NCI-H510A (cell line): Measurements from ENCODE around the gene AADACL3.
"Not testable (repeated sequence)": the region's sequence is repeated elsewhere in the genome, so short reads cannot be mapped to it uniquely, and the experiment has no call there.

Experiments used
- DNase-seq: peaks from one replicate; lab custom pipeline; 2025; lab: John Stamatoyannopoulos, UW

The AADACL3 gene, protein sequence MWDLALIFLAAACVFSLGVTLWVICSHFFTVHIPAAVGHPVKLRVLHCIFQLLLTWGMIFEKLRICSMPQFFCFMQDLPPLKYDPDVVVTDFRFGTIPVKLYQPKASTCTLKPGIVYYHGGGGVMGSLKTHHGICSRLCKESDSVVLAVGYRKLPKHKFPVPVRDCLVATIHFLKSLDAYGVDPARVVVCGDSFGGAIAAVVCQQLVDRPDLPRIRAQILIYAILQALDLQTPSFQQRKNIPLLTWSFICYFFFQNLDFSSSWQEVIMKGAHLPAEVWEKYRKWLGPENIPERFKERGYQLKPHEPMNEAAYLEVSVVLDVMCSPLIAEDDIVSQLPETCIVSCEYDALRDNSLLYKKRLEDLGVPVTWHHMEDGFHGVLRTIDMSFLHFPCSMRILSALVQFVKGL

DNA sequence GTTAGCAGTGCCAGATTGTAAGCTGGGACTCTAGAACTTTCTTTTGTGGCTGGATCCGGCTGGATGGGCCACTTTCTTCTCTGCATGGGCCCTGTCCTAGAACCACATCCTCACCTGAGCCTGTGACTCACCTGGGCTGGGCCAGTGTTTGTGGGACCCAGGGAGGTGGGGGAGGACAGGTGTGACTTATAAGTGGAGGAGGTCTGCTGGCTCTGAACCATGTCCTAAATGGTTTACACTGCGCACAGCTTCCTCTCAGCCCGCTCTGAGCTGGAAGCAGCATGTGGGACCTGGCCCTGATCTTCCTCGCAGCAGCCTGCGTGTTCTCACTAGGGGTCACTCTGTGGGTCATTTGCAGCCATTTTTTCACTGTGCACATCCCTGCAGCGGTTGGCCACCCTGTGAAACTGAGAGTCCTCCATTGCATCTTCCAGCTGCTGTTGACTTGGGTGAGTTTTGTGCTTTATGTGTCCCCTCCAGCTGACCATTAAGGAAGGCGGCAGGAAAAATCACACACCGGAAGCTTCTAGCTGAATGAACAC, at the start of gene AADACL3:
TSS of gene AADACL3 (plus strand) at position 215 of the 542 bp plus-strand sequence. CDS start at position 282, 67 bp downstream.
- DNase-seq = no peak

DNA sequence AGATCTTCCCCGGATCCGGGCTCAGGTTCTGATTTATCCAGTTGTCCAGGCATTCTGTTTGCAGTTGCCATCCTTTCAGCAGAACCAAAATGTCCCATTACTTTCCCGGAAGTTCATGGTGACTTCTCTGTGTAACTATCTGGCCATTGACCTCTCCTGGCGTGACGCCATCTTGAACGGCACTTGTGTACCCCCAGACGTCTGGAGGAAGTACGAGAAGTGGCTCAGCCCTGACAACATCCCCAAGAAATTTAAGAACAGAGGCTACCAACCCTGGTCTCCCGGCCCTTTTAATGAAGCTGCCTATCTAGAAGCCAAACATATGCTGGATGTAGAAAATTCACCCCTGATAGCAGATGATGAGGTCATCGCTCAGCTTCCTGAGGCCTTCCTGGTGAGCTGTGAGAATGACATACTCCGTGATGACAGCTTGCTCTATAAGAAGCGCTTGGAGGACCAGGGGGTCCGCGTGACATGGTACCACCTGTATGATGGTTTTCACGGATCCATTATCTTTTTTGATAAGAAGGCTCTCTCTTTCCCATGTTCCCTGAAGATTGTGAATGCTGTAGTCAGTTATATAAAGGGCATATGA, 49.7 kb upstream of the AADACL3 start:
- DNase-seq = no peak

DNA sequence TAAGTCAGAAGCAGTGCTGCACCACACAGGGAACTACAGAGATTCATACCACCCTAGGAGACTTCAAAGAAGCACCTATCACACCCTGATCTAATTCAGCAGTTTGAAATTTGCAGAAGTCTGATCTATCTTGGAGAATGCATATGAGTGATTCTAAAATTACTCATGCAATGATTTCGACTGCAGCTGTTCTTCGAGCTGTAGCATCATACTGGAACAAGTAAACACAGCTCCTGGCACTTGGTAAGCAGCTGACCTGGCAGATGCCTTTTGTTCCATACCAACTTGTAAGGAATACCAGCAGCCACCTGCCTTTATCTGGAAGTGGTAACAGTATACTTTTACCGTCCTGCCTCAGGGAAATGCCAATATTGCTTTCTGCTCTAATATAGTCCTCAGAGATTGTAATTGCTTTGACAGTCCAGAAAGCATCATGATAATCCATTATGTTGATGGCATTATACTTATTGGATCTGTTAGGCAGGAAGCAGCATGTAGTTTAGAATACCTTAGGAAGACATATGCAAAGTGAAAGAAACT, 46.3 kb upstream of the AADACL3 start:
- no peak for DNase-seq

DNA sequence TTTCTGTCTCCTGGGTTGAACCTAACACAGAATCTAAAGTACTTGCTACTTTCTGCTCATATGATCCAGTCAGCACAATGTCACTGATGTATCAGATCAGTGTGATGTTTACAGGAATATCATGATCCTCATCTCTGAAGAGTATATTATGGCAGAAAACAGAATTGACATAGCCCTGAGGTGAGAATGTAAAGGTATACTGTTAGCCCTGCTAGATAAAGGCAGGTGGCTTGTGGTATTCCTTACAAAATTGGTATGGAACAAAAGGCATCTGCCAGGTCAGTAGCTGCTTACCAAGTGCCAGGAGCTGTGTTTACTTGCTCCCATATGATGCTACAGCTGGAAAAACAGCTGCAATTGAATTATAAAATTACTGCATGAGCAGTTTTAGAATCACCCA, 41.6 kb upstream of the AADACL3 start:
- DNase-seq = no peak

DNA sequence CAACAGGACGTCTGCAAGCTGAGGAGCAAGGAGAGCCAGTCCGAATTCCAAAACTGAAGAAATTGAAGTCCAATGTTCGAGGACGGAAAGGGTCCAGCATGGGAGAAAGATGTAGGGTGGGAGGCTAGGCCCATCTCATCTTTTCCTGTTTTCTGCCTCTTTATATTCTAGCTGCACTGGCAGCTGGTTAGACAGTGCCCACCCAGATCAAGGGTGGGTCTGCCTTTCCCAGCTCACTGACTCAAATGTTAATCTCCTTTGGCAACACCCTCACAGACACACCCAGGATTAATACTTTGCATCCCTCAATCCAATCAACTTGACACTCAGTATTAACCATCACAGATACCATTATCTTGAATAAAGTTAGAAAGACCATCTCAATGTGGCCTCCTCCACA, 39.8 kb upstream of the AADACL3 start:
- not testable (repeated sequence) for DNase-seq

DNA sequence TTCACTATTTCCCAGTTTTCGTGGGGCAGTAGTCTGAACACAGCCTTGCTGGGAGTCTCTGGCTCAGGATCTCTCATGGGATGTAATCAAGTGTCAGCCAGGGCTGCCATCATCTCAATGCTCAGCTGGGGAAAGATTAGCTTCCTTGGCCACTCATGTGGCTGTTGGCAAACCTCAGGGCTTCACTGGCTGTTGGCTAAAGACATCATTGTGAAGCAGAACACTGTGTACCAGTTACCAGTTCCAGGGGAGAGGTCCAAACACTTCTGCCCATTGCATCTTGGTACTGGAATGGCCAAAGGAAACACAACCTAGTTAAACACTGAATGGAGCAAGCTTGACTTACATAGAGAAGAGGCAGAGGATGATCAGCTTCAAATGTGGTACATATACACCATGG, 38.3 kb upstream of the AADACL3 start:
- DNase-seq = no peak

DNA sequence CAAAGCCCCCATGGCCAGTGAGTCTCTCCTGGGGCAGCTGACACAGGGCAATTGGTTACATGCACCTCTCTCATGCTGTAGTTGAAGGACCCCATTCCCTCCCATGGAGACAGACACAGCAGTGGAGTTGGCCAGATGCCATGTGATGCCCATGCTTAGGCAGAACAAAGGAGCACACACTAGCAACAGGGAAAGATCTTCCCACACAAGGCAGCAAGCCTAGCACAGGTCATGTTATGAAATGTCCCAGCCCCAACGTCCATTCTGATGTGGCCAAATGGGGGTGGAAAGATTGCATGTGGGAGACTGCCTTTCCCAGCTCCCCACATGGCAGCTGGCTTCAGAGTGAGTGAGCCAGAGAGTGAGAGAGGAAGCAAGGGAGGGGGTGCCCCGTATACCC, 37.6 kb upstream of the AADACL3 start:
- no peak for DNase-seq

DNA sequence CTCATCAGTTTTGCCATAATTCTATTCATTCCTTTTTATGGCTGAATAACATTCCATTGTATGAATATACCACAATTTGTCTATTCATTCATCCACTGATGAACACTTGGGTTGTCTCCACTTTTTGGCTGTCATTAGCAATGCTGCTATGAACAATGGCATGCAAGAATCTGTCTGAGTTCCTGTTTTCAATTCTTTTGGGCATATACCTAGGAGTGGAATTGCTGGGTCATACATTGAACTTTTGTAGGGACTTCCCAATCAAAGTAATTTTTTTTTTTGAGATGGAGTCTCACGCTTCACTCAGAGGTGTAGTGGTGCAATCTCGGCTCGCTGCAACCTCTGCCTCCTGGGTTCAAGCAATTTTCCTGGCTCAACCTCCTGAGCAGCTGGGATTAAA, 37.1 kb upstream of the AADACL3 start:
- no peak for DNase-seq

DNA sequence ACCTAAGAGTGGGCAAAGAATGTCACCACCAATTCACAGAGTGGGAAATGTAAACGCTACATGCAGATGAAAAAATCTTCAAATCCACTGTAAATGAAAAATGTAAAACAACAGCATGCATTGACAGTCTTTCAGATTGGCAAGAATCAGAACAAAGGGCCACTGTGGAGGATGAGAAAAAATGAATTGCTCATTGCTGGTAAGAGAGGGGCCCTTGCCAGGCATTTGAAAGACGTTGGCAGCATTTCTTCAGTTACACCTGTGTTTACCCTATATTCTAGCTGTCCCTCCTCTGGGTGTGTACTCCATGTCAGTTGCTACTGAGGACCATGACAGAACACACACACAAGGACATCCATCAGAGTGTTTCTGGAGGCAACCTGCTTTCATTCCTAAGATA, 25.8 kb upstream of the AADACL3 start:
- DNase-seq = no peak

DNA sequence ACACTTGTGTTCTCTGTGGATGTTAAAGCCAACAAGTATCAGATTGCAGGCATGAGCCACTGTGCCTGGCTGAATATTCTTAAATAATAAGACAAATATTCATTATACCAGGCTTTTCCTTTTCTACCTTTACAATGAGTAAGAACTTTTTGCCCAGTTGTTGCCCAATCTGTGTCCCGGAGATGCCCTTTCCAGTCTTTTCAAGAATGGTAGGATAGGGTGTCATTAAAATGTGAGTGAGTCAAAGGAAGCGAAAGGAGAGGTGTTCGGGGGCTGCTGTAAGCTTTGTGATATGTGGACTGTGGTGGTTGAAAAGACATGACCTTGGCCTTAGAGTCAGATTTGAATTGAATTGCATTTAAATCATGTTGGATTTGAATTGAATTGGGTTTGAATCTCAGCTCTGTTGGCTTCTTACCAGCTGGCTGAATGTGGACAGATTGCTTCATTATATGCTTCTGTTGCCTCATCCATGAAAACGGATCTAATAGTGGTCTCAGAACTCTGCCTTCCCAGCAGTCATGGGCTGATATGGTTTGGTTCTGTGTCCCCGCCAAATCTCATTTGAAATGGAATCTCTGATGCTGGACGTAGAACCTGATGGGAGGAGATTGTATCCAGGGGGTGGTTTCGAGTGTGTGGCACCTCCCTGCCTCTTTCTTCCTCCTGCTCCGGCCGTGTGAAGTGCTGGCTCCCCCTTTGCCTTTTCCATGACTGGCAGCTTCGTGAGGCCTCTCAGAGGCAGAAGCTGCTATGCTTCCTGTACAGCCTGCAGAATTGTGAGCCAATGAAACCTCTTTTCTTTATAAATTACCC, 22.7 kb upstream of the AADACL3 start:
- DNase-seq = no peak

DNA sequence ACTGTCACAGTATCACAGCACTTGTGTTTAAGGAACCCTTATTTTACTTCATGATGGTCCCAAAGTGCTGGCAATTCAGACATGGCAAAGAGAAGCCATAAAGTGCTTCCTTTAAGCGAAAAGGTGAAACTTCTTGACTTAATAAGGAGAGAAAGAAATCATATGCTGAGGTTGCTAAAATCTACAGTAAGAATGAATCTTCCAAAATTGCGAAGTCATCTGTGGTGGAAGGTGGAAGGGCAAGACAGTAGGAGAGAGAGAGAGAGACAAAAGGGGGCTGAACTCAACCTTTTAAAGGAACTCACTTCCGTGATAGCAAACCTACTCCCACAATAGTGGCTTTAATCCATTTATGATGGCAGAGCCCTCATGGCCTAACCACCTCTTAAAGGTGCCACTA, 19.3 kb upstream of the AADACL3 start:
- DNase-seq = no peak

DNA sequence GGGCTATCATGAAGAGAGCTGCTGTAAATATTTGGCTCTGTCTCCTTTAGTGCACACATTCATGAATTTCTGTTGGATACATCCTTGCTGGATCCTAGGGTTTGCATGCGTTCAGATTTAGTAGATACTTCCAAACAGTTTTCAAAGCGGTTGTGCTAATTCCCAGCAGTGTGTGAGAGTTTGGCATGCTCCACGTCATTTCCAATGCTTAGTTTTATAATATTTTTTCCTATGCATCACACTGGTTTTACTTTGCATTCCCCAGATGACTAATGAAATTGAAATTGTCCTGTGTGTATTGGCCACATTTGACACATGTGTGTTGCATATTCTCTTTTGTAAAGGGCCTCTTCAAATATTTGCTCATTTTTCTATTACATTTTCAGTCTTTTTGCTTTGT, 18.5 kb upstream of the AADACL3 start:
- no peak for DNase-seq

DNA sequence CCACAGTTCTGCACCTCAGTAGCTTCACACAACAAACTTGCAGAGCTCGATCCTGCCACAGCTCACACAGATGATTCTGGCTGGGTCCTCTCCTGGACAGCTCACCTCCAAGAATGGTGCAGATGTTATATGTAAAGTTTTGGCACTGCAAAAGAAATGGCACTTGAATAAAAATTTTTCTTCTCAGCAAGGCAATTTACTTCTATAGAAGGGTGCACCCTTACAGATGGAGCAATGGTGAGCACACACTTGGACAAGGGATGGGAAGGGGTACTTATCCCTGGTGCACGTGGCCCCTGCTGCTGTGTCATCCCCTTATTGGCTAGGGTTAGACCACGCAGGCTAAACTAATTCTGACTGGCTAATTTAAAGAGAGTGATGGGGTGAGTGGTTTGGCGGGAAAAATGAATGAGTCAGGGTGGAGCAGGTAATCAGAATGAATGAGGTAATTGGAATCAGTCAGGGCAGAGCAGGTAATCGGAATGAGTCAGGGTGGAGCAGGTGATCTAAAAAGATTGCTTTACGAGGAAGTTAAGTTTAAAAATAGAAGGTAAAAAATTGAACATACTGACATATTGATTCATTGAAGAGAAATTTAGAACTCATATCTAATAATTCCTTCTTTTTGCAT, 12.0 kb upstream of the AADACL3 start:
- DNase-seq = no peak

DNA sequence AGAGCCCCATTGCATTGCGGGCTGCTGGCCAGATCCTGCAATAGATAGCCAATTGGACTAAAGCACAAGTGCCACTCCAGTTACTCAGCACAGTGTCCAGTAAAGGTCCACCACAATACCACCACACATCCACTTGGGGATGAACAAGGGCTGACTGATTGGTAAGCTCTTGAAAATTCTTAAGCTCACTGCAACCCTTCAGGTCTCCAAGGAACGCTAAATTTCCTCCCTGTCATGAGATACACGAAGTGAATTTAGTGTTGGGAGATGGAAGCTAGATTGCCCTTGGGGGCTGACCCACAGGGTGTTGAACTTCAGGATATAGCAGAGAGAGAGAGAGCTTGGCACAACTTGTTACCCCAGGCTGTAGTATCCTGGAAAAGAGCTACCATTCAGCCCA, 9.8 kb upstream of the AADACL3 start:
- DNase-seq = no peak

DNA sequence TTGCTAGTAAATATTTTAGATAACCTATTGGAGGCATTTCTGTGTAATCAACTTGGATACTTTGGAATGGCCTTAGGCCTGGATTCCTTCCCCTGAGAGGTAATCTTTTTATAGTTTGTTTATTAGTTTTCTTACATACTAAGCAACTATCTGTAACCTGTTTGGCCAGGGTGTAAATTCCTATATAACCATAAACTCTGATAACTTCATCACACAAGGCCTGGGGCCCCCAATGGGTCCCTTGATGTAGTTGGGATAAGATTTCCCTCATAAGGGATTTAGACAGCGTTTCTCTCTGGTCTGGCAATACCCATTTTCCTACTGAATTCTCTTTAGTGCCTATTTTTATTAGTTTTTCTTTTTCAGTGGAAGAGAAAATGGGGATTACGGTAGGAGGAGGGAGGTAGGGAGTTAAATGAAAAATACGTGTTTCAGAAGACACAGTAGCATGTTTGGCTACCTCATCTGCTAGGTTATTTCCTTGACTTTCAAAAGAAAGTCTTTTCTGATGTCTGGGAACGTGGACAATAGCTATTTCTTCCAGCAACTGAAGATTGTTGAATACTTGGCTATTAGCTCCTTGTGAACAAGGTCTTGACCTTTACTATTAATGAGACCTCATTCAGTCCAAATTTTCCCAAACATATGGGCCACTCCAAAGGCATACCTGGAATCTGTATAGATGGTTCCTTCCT, 7.4 kb upstream of the AADACL3 start:
- DNase-seq = no peak

DNA sequence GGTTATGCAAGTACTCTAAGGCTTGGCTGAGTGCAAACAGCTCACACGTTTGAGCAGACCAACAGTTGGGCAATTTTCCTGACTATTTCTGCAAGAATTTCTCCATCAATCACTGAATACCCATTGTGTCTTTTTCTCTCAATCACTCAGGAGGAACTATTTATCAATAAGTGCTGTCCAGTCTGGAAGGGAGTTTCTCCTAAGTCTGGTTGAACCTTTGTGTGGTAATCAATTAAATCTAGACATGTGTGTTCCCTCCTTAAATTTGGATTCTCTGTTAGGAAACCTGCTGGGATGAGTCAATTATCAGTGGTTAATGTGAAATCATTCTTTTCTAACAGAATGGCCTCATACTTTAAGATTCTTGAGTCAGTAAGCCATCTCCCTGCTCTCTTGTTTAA, 6.8 kb upstream of the AADACL3 start:
- no peak for DNase-seq

DNA sequence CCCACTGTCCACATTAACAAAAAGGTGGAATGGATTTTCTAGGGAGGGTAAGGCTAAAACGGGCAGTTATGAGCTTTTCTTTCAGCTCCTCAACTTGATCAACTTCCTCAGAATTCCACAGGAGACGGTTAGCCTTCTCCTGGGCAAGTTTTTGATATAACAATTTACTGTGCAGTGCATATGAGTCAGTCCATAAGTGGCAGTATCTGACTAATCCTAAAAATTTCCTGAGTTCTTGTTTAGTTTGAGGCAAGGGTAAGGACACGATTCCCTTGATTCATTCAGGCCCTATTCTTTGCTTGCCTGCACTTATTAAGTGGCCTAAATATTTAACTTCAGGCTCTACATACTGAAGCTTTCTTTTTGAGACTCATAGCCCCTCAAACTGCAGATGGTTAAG, 6.2 kb upstream of the AADACL3 start:
- no peak for DNase-seq

DNA sequence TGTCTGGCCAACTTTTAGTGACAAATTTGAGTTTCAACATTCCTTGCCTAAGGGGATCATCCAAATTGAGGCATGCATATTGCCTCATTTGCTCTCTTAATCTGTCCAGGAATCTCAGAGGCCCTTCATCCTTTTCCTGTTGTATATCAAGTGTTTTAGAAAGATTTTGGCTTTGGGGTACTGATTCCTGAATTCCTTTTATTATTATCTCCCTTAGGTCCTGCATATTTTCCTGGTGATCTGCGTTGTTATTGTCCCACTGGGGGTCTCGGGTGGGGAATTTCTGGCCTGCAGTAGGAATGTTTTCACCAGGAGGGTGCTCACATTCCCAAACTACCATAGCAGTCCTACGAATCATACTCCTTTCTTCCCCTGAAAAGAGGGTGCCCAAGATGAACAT, 4.4 kb upstream of the AADACL3 start:
- no peak for DNase-seq

DNA sequence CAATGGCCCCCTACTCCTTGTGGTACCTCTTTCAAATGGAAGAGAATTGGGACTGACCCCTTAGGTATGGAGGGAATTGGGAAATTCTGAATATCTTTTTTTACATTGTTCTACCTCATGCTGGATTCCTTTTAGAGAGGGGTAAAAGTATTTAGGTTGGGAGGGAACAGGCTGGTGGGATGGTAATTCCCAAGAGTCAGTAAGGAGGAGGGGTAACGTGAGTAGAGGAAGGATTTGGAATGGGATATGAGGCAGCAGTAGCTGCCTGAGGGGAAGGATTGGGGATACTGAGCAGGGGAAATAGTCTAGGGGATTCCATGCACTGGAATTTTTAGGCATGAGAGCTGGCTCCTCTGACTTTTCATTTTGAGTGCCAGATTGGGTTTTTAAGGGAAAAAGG, 3.8 kb upstream of the AADACL3 start:
- no peak for DNase-seq

DNA sequence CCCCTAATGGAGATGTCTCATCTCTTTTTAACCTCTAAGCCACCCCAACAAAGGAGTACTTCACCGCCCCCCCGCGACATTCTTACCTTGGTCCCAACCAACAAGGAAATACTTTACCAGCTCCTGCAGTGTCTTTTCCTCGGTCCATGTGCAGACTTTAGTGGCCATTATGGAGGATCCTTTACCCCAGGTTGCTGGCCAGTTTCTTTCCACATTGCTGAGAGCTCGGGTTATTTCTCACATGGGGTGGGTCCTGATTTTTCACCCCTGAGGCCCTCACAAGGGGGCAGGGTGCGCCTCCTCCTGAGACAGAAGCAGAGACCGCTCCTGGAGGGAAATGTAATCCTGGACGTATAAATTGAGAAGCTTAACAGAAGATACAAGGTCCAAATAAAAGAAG, 3.0 kb upstream of the AADACL3 start:
- no peak for DNase-seq

DNA sequence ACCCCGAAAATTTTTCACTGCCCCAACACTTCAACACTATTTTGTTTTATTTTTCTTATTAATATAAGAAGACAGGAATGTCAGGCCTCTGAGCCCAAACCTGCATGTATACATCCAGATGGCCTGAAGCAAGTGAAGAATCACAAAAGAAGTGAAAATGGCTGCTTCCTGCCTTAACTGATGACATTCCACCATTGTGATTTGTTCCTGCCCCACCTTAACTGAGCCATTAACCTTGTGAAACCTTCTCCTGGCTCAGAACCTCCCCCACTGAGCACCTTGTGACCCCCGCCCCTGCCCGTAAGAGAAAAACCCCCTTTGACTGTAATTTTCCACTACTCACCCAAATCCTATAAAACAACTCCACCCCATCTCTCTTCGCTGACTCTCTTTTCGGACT, 2.3 kb upstream of the AADACL3 start:
- DNase-seq = not testable (repeated sequence)
